ENCODE results near the gene SPAG4. TPM values are rescaled to one million over a fixed set of nuclear protein-coding genes. Genes with fewer than 3 reads are reported as not detected.

Gene SPAG4
- total and polyA plus RNA-seq, 2 donors = 0.85 to 4.4 TPM

DNA sequence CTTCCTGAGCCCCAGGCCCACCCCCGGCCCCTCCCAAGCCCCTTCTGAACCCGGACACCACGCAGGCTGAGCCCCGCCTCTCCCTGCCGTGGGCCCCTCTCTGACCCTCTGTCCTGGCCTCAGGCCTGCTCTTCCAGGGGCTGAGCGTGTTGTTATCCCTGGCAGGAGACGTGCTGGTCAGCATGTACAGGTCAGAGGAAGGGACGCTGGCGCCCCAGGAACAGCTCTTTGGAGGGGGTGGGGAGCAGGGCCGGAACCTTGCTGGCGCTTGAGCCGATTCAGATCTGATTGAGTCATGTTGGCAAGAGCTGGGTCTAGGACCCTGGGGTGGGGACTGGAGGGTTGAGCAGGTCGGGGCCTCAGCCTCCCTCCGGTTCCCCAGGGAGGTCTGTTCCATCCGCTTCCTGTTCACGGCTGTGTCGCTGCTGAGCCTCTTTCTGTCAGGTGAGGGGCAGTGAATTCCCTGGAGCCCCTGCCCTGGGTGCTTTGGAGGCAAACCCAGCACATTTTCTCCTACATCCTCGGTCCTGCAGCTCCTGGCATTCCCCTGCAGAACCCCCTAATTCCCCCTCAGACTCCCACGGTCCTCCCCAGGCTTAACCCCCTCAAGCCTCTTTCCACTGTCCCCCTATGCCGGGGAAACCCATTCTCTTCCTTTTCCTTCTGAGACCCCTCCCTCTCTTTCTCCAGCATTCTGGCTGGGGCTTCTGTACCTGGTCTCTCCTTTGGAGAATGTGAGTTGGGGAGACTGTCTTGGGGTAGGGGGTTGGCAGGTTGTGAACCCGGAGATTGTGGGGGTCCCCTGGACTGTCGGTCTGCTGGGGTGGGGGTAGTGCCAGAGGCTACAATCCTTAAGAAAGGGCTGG lies 2.0 kb downstream of the SPAG4 start:
- Histone ChIP-seq H3K4me3 (ENCODE audit: low read length in 2 of 2) (peak overlapping the region in 1 of 2 donors; percentile 33), H3K4me1 (ENCODE audit: control insufficient read depth in 2 of 2, insufficient read depth in 2 of 2, low read length in 2 of 2) (peaks cover 25 to 42% of the 10 kb centered on the region in 2 donors), H3K36me3 (ENCODE audit: control insufficient read depth in 2 of 2, insufficient read depth in 2 of 2, low read length in 1 of 2) (peaks cover 10 to 11% of the 10 kb centered on the region in 2 donors), H3K27me3 (ENCODE audit: control insufficient read depth in 2 of 2, insufficient read depth in 1 of 2, low read length in 1 of 2) (peaks cover 22 to 41% of the 10 kb centered on the region in 2 donors), H3K27ac (ENCODE audit: low read depth in 1 of 2, low read length in 1 of 2) (no peak overlapping the region), H3K9me3 (ENCODE audit: control insufficient read depth in 2 of 2, insufficient read depth in 1 of 2, low read length in 1 of 2) (peaks cover 0 to 16% of the 10 kb centered on the region in 2 donors)
- DNase-seq (ENCODE audit: low read depth in 6 of 9, low spot score in 9 of 9) = peak in 5 of 9 donors; percentile 28 to 64 (median 41)
- WGBS = 10% methylated on average over 22 of the region's 22 CpGs

DNA sequence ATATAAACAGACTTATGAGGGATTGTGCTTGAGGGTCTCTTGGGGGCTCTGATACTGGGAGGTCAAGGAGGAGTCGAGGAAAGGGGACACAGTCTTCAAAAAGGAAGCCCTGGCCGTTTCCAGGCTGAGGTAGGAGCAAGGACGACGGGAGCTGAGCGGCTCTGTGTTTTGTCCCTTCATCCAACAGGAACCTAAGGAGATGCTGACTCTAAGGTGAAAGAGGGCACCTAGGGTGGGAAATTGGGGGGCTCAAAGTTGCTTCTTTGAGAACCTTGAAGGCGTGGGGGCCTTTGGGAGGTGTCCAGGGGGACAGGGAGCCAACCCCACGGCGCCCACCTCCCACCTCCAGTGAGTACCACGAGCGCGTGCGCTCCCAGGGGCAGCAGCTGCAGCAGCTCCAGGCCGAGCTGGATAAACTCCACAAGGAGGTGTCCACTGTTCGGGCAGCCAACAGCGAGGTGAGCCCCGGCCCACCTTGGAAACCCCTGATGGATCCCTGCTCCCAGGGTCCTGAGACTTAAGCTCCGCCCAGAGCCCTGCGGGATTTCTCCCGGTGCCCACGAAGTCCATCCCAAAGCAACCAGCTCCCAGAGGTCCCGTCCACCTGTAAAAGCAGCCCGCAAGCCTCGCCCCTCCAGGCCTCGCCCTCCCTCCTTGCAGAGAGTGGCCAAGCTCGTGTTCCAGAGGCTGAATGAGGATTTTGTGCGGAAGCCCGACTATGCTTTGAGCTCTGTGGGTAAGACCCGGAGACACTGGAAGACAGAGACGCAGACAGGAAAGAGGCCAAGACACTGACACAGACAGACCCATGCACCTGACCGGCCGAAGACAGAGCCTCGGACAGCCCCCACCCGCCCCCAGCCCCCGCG lies 2.9 kb downstream of the SPAG4 start:
- Histone ChIP-seq H3K27ac (ENCODE audit: low read depth in 1 of 2, low read length in 1 of 2) (no peak overlapping the region), H3K4me3 (ENCODE audit: low read length in 2 of 2) (peak overlapping the region in 1 of 2 donors; percentile 49), H3K36me3 (ENCODE audit: control insufficient read depth in 2 of 2, insufficient read depth in 2 of 2, low read length in 1 of 2) (peaks cover 10 to 11% of the 10 kb centered on the region in 2 donors), H3K4me1 (ENCODE audit: control insufficient read depth in 2 of 2, insufficient read depth in 2 of 2, low read length in 2 of 2) (peaks cover 25 to 42% of the 10 kb centered on the region in 2 donors), H3K9me3 (ENCODE audit: control insufficient read depth in 2 of 2, insufficient read depth in 1 of 2, low read length in 1 of 2) (peaks cover 0 to 16% of the 10 kb centered on the region in 2 donors), H3K27me3 (ENCODE audit: control insufficient read depth in 2 of 2, insufficient read depth in 1 of 2, low read length in 1 of 2) (peaks cover 22 to 41% of the 10 kb centered on the region in 2 donors)
- WGBS = 12% methylated on average over 35 of the region's 35 CpGs
- peak in 1 of 9 donors; percentile 21 for DNase-seq (ENCODE audit: low read depth in 6 of 9, low spot score in 9 of 9)

DNA sequence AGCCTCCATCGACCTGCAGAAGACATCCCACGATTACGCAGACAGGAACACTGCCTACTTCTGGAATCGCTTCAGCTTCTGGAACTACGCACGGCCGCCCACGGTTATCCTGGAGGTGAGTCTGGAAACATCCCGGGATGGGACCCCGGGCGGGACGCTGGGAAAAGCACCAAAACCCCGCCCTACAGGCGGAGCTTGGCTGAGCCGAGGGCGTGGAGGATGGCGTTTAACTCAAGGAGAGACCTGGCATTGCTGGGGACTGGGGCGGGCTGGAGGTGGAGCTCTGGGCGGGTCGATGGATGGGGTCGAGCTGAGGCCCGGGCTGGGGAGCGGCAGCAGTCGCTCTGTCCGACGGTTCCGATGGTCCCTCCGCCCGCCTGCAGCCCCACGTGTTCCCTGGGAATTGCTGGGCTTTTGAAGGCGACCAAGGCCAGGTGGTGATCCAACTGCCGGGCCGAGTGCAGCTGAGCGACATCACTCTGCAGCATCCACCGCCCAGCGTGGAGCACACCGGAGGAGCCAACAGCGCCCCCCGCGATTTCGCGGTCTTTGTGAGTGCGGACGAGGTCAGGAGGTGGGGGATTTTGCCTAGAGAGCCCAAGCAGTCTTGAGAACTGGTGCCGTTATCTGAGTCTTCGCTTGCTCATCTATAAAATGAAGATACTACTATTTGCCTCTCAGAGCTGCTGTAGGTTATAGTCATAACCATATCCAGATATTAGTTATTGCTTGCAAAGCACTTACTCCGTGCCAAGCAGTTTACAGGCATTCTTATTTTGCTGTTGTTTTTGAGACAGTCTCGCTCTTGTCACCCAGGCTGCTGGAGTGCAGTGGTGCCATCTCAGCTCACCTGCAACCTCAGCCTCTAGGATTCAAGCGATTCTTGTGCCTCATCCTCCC lies 3.8 kb downstream of the SPAG4 start:
- Histone ChIP-seq H3K4me1 (ENCODE audit: control insufficient read depth in 2 of 2, insufficient read depth in 2 of 2, low read length in 2 of 2) (peaks cover 25 to 42% of the 10 kb centered on the region in 2 donors), H3K27ac (ENCODE audit: low read depth in 1 of 2, low read length in 1 of 2) (no peak overlapping the region)

GRCh38 chr20:35620818-35621559 lies 5.4 kb downstream of the SPAG4 start:
- DNase-seq (ENCODE audit: low read depth in 6 of 9, low spot score in 9 of 9) = no peak

More for the DNA sequence above, 3.8 kb downstream of the SPAG4 start:
- Histone ChIP-seq H3K9me3 (ENCODE audit: control insufficient read depth in 2 of 2, insufficient read depth in 1 of 2, low read length in 1 of 2) (peaks cover 0 to 16% of the 10 kb centered on the region in 2 donors), H3K27me3 (ENCODE audit: control insufficient read depth in 2 of 2, insufficient read depth in 1 of 2, low read length in 1 of 2) (peaks cover 22 to 41% of the 10 kb centered on the region in 2 donors), H3K36me3 (ENCODE audit: control insufficient read depth in 2 of 2, insufficient read depth in 2 of 2, low read length in 1 of 2) (peaks cover 10 to 11% of the 10 kb centered on the region in 2 donors), H3K4me3 (ENCODE audit: low read length in 2 of 2) (peak overlapping the region; percentile 41 to 49)
- 5% methylated on average over 49 of the region's 49 CpGs for WGBS
- peak in 6 of 9 donors; percentile 54 to 82 (median 58) for DNase-seq (ENCODE audit: low read depth in 6 of 9, low spot score in 9 of 9)

GRCh38 chr20:35621560-35621946 lies 5.9 kb downstream of the SPAG4 start:
- Histone ChIP-seq H3K36me3 (ENCODE audit: control insufficient read depth in 2 of 2, insufficient read depth in 2 of 2, low read length in 1 of 2) (peaks cover 24 to 26% of the 10 kb centered on the region in 2 donors), H3K27ac (ENCODE audit: low read depth in 1 of 2, low read length in 1 of 2) (no peak overlapping the region), H3K4me1 (ENCODE audit: control insufficient read depth in 2 of 2, insufficient read depth in 2 of 2, low read length in 2 of 2) (peaks cover 21 to 35% of the 10 kb centered on the region in 2 donors), H3K27me3 (ENCODE audit: control insufficient read depth in 2 of 2, insufficient read depth in 1 of 2, low read length in 1 of 2) (peaks cover 22 to 34% of the 10 kb centered on the region in 2 donors), H3K4me3 (ENCODE audit: low read length in 2 of 2) (no peak overlapping the region), H3K9me3 (ENCODE audit: control insufficient read depth in 2 of 2, insufficient read depth in 1 of 2, low read length in 1 of 2) (peaks cover 0 to 11% of the 10 kb centered on the region in 2 donors)
- no peak for DNase-seq (ENCODE audit: low read depth in 6 of 9, low spot score in 9 of 9)
- WGBS = 100% methylated on average over 2 of the region's 2 CpGs

More at GRCh38 chr20:35620818-35621559, 5.4 kb downstream of the SPAG4 start:
- H3K27ac ChIP-seq (ENCODE audit: low read depth in 1 of 2, low read length in 1 of 2) = no peak overlapping the region
- H3K4me1 ChIP-seq (ENCODE audit: control insufficient read depth in 2 of 2, insufficient read depth in 2 of 2, low read length in 2 of 2) = peaks cover 21 to 36% of the 10 kb centered on the region in 2 donors
- H3K27me3 ChIP-seq (ENCODE audit: control insufficient read depth in 2 of 2, insufficient read depth in 1 of 2, low read length in 1 of 2) = peaks cover 22 to 36% of the 10 kb centered on the region in 2 donors
- H3K36me3 ChIP-seq (ENCODE audit: control insufficient read depth in 2 of 2, insufficient read depth in 2 of 2, low read length in 1 of 2) = peaks cover 18 to 20% of the 10 kb centered on the region in 2 donors
- WGBS = 97% methylated on average over 11 of the region's 11 CpGs
- H3K9me3 ChIP-seq (ENCODE audit: control insufficient read depth in 2 of 2, insufficient read depth in 1 of 2, low read length in 1 of 2) = peaks cover 0 to 16% of the 10 kb centered on the region in 2 donors
- H3K4me3 ChIP-seq (ENCODE audit: low read length in 2 of 2) = no peak overlapping the region

- no peaks in the 10 kb centered on the region for H3K27me3 ChIP-seq (ENCODE audit: control insufficient read depth in 2 of 2, insufficient read depth in 1 of 2, low read length in 1 of 2)
- H3K27ac ChIP-seq (ENCODE audit: low read depth in 1 of 2, low read length in 1 of 2) = no peak overlapping the region
- peaks cover 47 to 63% of the 10 kb centered on the region in 2 donors for H3K36me3 ChIP-seq (ENCODE audit: control insufficient read depth in 2 of 2, insufficient read depth in 2 of 2, low read length in 1 of 2)
- H3K4me1 ChIP-seq (ENCODE audit: control insufficient read depth in 2 of 2, insufficient read depth in 2 of 2, low read length in 2 of 2) = peaks cover 0 to 3% of the 10 kb centered on the region in 2 donors
- no peaks in the 10 kb centered on the region for H3K9me3 ChIP-seq (ENCODE audit: control insufficient read depth in 2 of 2, insufficient read depth in 1 of 2, low read length in 1 of 2)
- WGBS = 97% methylated on average over 6 of the region's 6 CpGs
- no peak for DNase-seq (ENCODE audit: low read depth in 6 of 9, low spot score in 9 of 9)
- no peak overlapping the region for H3K4me3 ChIP-seq (ENCODE audit: low read length in 2 of 2)
These were observed 10.2 kb downstream of the SPAG4 start for GRCh38 chr20:35625584-35626385.

- peaks cover 0 to 3% of the 10 kb centered on the region in 2 donors for H3K4me1 ChIP-seq (ENCODE audit: control insufficient read depth in 2 of 2, insufficient read depth in 2 of 2, low read length in 2 of 2)
- no peaks in the 10 kb centered on the region for H3K9me3 ChIP-seq (ENCODE audit: control insufficient read depth in 2 of 2, insufficient read depth in 1 of 2, low read length in 1 of 2)
- peaks cover 47 to 66% of the 10 kb centered on the region in 2 donors for H3K36me3 ChIP-seq (ENCODE audit: control insufficient read depth in 2 of 2, insufficient read depth in 2 of 2, low read length in 1 of 2)
- no peak for DNase-seq (ENCODE audit: low read depth in 6 of 9, low spot score in 9 of 9)
- H3K27ac ChIP-seq (ENCODE audit: low read depth in 1 of 2, low read length in 1 of 2) = peak overlapping the region in 1 of 2 donors; percentile 11
- 95% methylated on average over 13 of the region's 13 CpGs for WGBS
- H3K4me3 ChIP-seq (ENCODE audit: low read length in 2 of 2) = no peak overlapping the region
- no peaks in the 10 kb centered on the region for H3K27me3 ChIP-seq (ENCODE audit: control insufficient read depth in 2 of 2, insufficient read depth in 1 of 2, low read length in 1 of 2)
These were observed 10.9 kb downstream of the SPAG4 start for GRCh38 chr20:35626386-35627001.
